Activated T-cell treated with anti-CD3 and anti-CD28 coated beads for 24 hours (primary cell): ENCODE measurements around the gene SNCB.
A peak's percentile ranks its signal among the peaks of the same experiment; 100 is the strongest.
"Not testable (repeated sequence)": the region's sequence is repeated elsewhere in the genome, so short reads cannot be mapped to it uniquely, and the experiment has no call there.

Experiments used
- DNase-seq: peaks from one replicate; pipeline ENCODE4 v3.0.0-alpha.2; 2020; ENCODE audit warnings: low read depth

SNCB gene

DNA sequence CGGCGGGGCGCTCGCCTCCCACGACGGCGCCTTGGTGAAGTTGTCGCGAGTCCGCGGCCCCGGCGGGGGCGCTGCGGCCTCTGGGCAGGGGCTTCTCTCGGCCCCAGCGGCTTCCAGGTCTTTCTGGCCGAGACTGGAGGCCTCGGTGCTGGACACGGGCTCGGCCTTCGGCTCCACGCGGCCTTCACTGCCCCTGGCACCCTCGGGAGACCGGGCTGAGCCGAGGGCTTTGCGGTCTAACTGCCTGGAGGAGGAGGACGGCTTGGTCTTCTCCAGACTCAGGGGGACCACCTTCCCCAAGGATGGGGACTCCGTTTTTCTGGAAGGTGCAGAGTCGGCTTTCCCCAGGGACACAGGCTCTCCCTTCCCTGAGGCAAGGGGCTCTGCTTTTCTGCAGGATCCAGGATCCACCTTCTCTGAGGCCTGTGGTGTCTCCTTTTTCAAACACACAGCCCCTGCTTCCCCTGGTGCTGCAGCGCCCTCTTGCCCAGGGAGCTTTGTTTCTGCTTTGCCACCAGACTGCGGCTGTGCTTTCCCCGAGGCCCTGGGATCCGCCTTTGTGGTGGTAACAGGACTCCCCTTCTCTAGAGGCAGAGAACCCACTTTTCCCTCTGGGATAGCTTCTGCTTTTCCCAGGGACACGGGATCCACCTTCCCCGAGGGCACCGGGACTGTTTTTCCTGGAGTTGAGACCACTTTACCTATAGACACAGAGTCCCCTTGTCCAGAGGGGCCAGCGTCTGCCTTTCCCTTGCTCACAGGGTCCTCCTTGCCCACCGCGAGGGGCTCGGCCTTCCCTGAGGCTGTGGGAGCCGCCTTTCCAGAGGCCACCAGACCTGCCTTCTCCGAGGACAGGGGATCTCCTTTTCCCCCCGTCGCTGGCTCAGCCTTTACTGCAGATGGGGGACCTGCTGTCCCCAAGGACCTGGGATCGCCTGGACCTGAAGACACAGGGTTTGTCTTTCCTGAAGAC lies 32.6 kb downstream of the SNCB start:
- no peak for DNase-seq

DNA sequence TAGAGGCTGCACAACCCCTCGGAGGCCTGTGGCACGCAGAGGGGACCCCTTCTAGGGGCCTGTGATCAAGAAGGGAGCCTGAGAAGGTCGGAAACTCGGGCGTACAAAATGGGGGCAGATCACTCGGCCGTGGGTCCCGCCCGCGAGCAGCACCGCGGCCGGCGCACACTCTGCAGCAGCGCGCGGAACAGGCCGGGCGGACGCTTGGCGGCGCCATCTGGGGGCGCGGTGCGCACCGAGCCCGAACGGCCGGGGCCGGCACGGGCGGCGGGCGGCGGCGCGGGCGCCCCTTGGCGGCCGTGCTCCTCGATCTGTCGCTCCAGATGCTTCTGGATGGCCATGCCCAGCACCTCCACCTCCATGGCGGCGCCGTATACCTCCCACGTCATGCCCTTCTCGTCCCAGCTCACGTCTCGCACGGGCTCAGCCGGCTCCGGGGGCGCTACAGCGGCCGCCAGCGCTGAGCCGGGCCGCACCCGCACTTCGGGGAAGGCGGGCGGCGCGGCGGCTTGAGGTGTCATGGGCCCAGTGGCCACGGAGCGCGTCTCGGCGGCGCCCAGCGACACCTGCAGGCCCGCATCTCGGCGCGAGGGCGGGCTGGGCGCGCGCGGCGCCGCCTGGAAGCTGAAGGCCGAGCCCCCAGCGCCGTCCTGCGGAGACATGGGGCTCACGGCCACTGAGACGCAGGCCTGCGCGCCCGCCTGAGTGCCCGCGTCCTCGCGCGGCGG lies 33.5 kb downstream of the SNCB start:
- DNase-seq = peak; percentile 43

DNA sequence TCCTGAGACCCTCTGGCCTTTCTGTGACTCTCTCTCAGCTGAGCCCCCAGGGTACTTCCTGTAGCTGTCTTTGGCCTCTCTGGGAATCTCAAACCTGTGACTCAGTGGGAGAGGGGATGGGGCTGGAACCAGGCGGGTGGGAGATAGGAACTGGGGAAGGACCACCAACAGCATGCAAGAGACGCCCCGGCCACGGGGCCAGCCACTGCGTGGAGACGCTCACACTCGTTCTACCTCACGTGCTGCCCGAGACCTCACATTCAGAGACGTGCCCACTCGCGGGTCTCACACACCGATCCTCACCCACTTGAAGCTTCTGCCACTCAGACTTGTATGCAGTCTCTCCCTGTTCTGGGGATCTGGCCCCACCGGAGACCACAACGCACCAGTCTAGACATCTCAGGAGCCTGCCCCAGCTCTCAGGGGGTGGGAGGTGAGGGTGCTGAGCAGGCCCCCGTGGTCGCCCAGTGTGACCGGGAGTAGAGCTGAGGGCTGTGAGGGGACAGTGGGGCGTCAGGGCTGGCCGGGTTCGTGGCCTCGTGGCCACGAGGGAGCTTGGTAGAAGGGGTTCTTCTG lies 34.2 kb downstream of the SNCB start:
- DNase-seq = no peak

DNA sequence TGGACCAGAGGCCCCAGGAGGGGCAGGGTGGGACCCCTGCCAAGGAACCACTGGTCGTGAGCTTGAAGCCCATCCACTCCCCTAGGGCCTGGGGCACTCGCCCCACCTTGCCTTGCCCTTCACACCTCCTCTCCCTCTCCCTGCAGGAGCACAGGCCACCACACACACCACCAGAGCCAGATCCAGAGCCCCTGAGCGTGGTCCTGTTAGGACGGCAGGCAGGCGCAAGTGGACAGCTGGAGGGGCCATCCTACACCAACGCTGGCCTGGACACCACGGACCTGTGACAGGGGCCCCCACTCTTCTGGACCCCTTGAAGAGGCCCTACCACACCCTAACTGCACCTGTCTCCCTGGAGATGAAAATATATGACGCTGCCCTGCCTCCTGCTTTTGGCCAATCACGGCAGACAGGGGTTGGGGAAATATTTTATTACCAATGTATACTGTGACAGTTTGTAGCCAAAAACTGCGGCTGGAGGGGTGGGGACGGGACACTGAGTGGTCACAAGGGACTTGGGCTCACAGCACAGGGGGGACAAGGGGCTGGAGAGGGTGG lies 34.9 kb downstream of the SNCB start:
- DNase-seq = no peak

DNA sequence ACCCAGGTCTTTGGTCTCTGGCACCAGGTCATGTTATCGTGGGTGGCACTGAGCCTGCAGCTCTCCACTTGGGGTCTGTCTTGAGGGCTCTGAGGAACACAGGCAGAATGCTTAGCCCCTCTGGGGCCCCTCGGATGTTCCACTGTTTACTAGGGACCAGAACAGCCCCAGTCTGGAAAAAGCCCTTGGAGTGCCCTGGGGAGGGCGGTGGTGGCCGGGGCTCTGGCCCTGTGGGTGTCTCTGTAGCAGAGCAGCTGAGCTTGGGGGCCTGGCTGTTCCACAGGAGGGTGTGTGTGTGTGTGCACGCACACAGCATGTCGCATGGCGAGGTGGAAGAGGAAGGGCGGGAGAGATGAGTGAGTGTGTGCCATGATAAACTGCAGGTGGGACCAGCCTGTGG lies 35.8 kb downstream of the SNCB start:
- no peak for DNase-seq

DNA sequence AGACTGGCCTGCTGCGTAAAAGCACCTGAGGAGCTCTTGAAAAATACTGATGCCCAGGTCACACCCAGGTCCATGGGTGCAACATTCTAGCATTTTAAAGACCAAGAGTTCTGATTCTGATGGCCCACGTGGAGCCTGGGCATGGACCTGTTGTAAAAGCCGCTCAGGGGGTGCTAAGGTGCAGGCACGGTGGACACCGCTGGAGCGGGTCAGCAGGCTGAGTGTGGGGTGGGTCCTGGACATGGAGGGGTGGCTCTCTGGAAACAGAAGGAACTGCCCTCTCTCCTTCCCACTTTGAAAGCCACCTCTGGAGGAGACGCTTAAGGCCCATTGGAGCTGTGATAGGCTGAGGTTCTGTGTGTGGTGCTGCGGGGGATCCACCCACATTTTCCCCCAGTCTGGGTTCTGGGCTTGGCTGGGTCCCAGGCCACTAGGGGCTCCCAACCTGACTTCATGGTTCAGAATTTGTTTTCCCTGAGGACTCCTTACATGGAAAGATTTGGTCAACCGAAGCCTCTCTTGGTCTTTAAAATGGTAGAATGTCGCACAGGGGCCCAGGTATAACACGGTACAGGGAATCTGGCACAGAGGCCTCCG lies 37.0 kb downstream of the SNCB start:
- no peak for DNase-seq

DNA sequence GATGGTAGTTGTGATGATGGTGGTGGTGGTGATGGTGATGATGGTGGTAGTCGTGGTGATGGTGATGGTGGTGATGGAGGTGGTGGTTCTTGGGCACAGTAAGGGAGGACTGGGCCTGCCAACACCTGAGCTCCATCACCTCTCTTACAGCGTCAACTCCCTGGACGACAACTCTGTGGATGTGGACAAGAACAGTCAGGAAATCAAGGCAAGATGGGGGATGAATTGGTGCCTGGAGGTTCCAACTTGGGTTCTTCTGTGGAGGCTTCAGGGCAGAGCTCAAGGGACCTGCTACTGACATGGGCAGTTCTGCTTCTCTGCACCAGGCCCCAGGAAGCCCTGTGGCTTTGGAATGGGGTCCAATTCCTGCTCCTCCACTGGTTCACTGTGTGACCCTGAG lies 37.8 kb downstream of the SNCB start:
- no peak for DNase-seq

DNA sequence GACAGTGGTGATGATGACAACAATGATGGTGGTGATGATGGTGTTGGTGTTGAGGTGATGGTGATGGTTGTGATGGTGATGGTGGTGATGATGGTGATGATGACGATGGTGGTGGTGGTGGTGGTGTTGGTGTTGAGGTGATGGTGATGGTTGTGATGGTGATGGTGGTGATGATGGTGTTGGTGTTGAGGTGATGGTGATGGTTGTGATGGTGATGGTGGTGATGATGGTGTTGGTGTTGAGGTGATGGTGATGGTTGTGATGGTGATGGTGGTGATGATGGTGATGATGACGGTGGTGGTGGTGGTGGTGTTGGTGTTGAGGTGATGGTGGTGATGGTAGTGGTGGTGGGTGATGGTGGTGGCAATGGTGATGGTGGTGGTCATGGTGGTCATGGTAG lies 38.7 kb downstream of the SNCB start:
- not testable (repeated sequence) for DNase-seq

DNA sequence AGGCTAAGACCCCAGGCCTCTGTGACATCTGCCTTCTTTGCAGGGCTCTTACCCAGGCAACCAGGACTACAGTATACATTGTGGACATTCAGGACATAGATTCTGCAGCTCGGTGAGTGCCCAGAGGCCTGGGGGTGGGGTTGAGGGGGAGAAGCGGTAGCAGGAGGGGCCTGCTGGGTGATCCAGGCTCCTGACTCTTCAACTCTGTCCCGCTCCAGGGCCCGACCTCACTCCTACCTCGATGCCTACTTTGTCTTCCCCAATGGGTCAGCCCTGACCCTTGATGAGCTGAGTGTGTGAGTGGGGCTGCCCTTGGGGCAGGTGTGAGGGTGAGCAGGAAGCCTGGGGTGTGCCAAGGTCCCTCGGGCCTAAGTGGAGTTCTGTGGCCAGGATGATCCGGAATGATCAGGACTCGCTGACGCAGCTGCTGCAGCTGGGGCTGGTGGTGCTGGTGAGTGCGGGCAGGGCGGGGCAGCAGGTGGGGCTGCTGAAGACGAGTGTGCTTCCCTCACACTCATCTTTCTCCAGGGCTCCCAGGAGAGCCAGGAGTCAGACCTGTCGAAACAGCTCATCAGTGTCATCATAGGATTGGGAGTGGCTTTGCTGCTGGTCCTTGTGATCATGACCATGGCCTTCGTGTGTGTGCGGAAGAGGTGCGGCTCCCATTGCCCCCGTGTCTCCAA lies 40.2 kb downstream of the SNCB start:
- DNase-seq = no peak

DNA sequence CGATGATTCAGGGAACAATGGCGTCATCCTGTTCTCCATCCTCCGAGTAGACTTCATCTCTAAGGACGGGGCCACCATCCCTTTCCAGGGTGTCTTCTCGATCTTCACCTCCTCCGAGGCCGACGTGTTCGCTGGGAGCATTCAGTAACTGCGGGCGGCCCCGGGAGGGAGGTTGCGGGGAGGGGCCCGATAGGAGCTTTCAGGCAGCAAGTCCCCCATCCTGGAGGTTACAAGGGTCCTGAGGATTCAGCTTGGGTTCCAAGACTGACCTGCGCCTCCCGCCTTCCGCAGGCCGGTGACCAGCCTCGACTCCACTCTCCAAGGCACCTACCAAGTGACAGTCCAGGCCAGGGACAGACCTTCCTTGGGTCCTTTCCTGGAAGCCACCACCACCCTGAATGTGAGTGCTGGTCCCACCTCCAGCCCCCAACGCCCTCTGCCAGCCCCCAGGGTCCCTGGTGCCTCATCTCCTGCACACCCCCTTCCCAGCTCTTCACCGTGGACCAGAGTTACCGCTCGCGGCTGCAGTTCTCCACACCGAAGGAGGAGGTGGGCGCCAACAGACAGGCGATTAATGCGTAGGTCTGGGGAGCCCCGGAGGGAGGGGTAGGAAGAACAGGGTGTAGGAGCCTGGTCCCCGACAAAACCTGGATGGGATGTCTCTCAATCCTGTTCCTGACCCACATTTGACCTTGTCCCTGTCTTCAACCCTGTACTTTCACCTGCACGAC lies 41.1 kb downstream of the SNCB start:
- no peak for DNase-seq

DNA sequence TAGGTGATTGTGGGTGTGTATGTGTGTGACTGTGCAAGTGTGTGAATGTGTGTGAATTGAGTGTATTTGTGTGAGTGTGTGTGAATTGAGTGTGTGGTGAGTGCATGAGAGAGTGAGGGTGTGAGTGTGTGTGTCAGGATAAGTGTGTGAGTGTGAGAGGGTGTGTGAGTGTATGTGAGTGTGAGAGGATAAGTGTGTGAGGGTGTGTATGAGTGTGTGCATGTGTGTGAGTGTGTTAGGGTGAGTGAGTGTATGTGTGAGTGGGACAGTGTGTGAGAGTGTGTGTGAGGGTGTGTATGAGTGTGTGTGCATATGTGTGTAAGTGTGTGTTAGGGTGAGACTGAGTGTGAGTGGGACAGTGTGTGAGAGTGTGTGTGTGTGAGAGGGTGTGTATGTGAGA lies 42.0 kb downstream of the SNCB start:
- DNase-seq = no peak

DNA sequence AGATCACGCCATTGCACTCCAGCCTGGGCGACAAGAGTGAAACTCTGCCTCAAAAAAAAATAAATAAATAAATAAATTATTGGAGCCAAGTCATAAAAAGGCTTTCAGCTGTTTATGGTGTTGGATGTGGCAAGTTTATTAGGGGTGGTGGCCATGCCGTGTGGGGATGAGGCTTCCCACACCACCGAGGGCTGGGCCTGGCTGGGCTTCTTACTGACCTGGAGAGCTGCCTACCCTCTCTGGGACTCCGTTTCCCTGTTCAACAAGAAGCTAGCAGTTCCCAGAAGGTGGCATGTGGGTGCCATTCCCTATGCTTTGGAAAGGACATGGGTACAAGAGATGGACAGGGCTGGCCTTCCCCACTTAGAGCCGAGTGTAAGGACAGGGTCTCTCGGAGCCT lies 42.9 kb downstream of the SNCB start:
- no peak for DNase-seq

DNA sequence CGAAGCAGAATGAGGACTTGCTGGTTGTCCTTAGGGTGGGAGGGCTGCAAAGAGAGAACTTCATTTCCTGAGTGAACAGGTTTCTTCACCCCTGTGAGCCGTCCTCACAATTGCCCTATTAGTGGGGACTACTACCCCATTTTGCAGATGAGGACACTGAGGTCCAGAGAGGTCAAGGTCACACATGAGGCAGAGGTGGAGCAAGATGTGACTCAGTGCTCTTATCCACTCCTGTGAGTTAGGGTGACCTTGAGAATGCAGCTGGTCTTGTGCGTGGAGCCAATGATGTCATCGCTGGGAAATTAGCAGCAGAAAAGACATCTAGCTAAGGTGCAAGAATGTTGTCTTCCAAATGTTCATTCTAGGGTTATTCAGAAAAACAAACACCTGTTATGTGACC lies 47.3 kb downstream of the SNCB start:
- DNase-seq = no peak

DNA sequence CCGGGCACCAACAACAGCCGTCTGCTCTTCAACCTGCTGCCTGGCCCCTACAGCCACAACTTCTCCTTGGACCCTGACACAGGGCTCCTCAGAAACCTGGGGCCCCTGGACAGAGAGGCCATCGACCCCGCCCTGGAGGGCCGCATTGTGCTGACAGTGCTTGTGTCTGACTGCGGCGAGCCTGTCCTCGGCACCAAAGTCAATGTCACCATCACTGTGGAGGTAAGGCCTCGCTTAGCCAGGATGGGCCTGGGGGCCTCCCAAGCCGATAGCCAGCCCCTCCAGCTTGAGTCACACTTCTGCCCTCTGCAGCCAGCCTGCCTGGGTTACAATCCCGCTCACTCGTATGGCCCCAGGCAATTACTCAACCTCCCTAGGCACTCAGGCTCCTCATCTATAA lies 49.0 kb downstream of the SNCB start:
- no peak for DNase-seq

DNA sequence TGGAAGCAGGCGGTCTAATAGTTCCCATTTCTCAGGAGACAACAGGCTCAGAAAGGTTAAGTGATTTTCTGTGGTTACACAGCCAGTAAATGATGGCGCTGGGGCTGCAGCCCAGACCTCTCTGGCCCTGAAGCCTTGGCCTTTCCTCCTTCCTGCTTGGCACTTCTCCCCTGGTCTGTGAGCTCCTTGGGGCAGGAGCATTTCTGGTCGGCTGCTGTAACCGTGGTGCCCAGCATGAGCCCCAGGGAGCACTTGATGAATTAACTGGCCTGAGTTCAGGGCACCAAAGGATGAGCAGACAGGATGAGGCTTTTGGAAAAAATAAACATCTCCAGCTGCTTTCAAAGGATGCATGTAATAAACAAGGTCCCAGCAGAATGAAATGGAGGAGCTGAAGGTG lies 51.0 kb downstream of the SNCB start:
- no peak for DNase-seq

DNA sequence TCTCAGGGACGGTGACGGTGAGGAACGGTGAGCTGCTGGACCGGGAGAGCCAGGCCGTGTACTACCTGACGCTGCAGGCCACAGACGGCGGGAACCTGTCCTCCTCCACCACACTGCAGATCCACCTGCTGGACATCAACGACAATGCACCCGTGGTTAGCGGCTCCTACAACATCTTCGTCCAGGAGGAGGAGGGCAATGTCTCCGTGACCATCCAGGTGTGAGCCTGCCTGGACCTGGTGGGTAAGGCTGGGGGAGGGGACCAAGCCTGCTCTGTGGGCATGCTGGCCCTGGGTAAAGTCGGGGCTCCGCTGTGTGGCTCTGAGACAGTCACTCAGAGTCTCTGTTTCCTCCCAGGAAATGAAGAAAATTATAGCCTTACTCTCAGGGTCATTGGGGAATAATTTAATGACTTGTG lies 51.9 kb downstream of the SNCB start:
- peak; percentile 21 for DNase-seq

DNA sequence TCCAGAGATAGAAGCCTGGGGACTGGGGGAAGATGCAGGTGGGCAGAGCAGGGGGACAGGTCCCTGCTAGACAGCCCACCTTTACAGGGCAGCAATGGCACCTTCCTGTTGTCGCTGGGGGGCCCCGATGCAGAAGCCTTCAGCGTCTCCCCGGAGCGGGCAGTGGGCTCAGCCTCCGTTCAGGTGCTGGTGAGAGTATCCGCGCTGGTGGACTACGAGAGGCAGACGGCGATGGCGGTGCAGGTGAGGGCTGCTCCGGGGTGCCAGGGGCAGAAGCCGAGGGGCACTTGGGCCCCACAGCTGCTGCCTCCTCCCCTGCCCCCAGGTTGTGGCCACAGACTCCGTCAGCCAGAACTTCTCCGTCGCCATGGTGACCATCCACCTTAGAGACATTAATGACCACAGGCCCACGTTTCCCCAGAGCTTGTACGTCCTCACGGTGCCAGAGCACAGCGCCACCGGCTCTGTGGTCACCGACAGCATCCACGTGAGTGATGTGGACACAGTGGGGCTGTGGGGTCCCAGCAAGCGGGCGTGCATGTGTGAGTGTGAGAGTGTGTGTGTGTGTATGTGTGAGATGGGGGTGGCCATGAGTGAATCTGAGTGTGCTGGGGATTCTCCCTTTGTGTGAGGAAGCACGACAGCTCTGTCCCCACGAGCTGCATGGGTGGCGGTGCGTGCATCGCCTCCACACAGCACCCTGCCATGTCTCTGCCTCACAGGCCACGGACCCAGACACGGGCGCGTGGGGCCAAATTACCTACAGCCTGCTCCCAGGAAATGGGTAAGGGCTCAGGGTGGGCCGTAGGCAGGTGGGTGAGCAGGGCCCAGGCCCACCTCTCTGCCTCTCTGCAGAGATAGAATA lies 52.8 kb downstream of the SNCB start:
- DNase-seq = no peak

DNA sequence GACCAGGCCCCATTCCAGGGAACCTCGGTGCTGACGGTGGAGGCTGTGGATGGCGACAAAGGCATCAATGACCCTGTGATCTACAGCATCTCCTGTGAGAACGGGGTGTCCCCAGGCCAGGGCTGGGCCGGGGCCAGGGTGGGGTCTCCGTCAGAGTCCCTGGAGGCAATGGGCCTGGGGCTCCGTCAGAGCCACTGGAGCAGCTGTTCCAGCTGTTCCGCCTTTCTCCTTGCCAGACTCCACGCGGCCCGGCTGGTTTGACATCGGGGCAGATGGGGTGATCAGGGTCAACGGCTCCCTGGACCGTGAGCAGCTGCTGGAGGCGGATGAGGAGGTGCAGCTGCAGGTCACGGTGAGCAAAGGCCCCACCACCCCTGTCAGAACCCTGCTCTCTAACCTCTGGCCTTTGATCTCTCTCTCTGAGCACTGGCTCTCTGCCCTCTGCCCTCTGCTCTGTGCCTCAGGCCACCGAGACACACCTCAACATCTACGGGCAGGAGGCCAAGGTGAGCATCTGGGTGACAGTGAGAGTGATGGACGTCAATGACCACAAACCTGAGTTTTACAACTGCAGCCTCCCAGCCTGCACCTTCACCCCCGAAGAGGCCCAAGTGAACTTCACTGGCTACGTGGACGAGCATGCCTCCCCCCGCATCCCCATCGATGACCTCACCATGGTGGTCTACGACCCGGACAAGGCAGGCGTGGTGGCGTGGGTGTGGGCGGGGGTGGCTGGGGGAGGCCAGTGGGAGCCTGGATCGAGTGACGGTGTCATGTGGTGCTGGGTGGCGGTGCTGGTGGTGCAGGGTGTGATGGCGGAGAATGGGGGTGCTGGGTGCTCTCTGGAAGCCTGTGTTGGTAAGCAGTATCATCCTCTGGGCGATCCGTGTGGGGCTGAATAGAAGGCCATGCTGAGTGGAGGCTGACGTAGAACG lies 54.6 kb downstream of the SNCB start:
- DNase-seq = no peak

DNA sequence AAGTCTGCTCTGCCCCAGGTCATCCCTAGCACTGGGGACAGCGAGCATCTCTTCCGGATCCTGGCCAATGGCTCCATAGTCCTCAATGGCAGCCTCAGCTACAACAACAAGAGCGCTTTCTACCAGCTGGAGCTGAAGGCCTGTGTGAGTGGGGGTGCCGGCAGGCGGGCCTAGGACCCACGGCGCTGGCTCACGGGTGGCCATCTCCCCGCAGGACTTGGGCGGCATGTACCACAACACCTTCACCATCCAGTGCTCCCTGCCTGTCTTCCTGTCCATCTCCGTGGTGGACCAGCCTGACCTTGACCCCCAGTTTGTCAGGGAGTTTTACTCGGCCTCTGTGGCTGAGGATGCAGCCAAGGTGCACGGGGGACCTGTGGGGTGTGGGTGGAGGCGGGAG lies 55.3 kb downstream of the SNCB start:
- DNase-seq = no peak
